Measurements from ENCODE around the gene LHX4.

DNA sequence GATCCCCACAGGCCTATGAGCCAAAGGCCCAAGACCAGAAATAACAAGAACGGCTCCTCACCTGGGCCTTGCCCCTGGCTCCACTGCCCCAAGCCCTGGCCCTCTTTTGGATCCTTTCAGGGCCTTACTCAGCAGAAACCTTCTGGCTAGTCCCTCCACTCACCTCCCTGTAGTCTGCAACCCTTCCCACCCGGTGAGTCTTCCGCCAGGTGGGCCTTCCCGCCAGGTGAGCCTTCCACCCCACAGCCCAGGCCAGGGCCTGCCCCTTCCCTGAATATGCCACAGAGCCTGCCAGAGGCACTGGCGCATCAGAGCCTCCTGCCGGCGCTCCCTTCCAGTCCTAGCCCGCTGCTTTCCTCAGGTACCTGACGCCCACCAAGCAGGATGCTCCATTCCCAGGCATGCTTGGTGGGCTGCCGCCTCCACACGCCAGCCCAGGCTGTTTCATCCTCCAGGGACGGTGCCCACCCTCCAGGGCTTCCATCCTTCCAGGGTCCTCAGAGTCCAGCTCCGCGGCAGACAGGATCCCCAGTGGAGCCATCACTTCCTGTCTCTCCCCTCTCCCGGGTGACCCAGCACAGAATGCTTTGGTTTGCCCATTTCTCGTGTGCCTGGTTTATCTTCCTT lies 20.9 kb downstream of the LHX4 start:
- TF ChIP-seq ZFP3 (CRISPR knock-in tag; IDR thresholded peaks at IDR 0.05) = no peak
- TF ChIP-seq ZNF565 (CRISPR knock-in tag; conservative IDR thresholded peaks at IDR 0.05; ENCODE audit: low read depth) = no peak
- no peak for TF ChIP-seq ZNF70 (CRISPR knock-in tag; IDR thresholded peaks at IDR 0.05)
- TF ChIP-seq PATZ1 (CRISPR knock-in tag; IDR thresholded peaks at IDR 0.05; ENCODE audit: borderline replicate concordance) = no peak
- no peak for TF ChIP-seq ARNTL (CRISPR knock-in tag; IDR thresholded peaks at IDR 0.05; ENCODE audit: borderline replicate concordance, low read depth)
- no peak for TF ChIP-seq CSDC2 (CRISPR knock-in tag; IDR thresholded peaks at IDR 0.05)
- TF ChIP-seq ZNF8 (CRISPR knock-in tag; IDR thresholded peaks at IDR 0.05) = no peak
- no peak for TF ChIP-seq ZC3H10 (CRISPR knock-in tag; IDR thresholded peaks at IDR 0.05)
- no peak for TF ChIP-seq CSRNP3 (CRISPR knock-in tag; IDR thresholded peaks at IDR 0.05)
- TF ChIP-seq BACH2 (CRISPR knock-in tag; IDR thresholded peaks at IDR 0.05; ENCODE audit: borderline replicate concordance) = no peak
- no peak for TF ChIP-seq ZFP30 (CRISPR knock-in tag; IDR thresholded peaks at IDR 0.05)
- no peak for TF ChIP-seq PPARA (CRISPR knock-in tag; IDR thresholded peaks at IDR 0.05; ENCODE audit: borderline replicate concordance)
